Tibial nerve (tissue), 4 donors: ENCODE data around the gene SLC6A9. TPM values are rescaled to one million over a fixed set of nuclear protein-coding genes. Genes with fewer than 3 reads are reported as not detected.

Experiments used
- DNase-seq, 2 donors: peaks; one replicate each; pipeline ENCODE4 v3.0.0-alpha.2; 2019; ENCODE audit warnings: low spot score in 2 of 2
- H3K27ac ChIP-seq, 4 donors: fragments of 200-600 bp; sonication (generic) in 3 of 4; one replicate each; pipeline ENCODE4 v1.5.1; 2017 to 2019; ENCODE audit warnings: mild to moderate bottlenecking in 1 of 4
- H3K27me3 ChIP-seq, 2 donors: fragments of 200-600 bp; sonication (generic) in 1 of 2; one replicate each; pipeline versions ENCODE4 v1.5.1 to v1.6.0; 2017 to 2019
- H3K36me3 ChIP-seq, 3 donors: fragments of 200-600 bp; sonication (generic); one replicate each; pipeline ENCODE4 v1.5.1; 2018 to 2019
- H3K4me1 ChIP-seq, 4 donors: fragments of 200-600 bp; sonication (generic) in 3 of 4; one replicate each; pipeline ENCODE4 v1.5.1; 2017 to 2019
- H3K4me3 ChIP-seq, 4 donors: fragments of 200-600 bp; sonication (generic) in 3 of 4; one replicate each; pipeline ENCODE4 v1.5.1; 2017 to 2019; ENCODE audit warnings: mild to moderate bottlenecking in 1 of 4, moderate library complexity in 1 of 4
- H3K9me3 ChIP-seq, 4 donors: fragments of 200-600 bp; sonication (generic) in 3 of 4; one replicate each; pipeline ENCODE4 v1.5.1; 2017 to 2019
- EP300 ChIP-seq, 2 donors: sonication (generic); formaldehyde crosslinking; IDR thresholded peaks; one replicate each; pipeline ENCODE4 v1.6.1; 2017; ENCODE audit warnings: antibody characterized with exemption in 2 of 2, mild to moderate bottlenecking in 1 of 2
- POLR2A ChIP-seq, 2 donors: fragments of 450-650 bp; IDR thresholded peaks; one replicate each; pipeline ENCODE4 v1.6.1; 2017; ENCODE audit warnings: antibody characterized with exemption in 2 of 2, mild to moderate bottlenecking in 2 of 2, moderate library complexity in 2 of 2
- WGBS, 2 donors: methylation state at CpG; one replicate each; pipeline ENCODE4 v1.1.5; 2018; 5-methylcytosine and 5-hydroxymethylcytosine counted together
- total RNA-seq, 4 donors: library from RNA; depleted of rRNA; stranded (reverse); fragments of >200 nt; gene quantifications; one replicate each; pipeline ENCODE4 v1.1.0, GENCODE V29; 2016
- TF ChIP-seq, protein P1 (sequence below), 5 experiments: fragments of 200-600 bp in 3 of 5; fragments of 450-650 bp in 2 of 5; sonication (generic) in 3 of 5; IDR thresholded peaks; one replicate each; pipeline ENCODE4 v1.5.1; 2016 to 2019; ENCODE audit warnings: antibody characterized with exemption in 5 of 5, mild to moderate bottlenecking in 3 of 5, moderate library complexity in 2 of 5

SLC6A9 gene
- total RNA-seq, 4 donors from 2014 or later: 0.42 to 1.8 (median 0.83) TPM

DNA sequence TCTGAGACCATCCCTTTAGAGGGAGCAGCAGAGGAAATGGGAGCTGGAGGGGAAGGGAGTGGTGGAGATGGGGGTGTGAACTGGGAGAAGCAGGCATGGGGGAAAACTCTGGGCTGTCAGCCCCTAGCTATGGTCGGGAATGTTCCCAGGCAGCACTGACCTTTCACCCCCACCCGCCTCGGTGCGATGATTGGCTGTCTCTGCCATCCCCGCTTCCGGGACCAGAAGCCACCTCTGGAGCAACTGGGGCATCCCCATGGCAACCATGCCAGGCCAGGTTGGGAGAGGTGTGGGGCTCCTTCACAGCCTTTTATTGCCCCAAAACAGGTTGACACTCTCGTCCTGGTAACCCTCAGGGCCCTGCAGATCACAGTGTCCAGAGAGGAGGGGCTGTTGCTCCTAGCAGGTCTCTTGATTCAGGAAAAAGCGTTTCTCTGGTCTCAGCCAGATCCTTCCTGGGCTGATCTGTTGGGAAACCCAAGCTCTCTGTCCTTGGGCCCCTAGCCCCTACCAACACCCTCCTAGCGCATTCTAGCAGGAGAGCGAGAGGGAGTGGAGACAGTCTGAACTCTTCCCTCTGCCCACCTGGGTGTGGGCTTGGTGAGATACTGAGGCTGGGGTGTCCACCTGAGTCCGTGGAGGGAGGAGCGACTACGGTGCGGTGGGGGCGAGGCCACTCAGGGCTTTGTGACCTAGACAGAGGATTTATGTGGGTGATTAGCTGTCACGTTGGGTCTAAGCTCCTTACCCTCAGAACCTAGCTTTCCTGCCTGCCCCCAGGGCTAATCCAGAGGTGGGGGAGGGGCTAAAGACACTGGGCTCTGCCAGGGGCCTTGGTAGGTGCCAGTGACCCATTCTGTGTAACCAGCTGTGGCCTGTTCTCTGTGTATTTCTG, 12.2 kb upstream of the SLC6A9 start:
- Histone ChIP-seq H3K9me3 (no peaks in the 10 kb centered on the region), H3K27me3 (no peaks in the 10 kb centered on the region), H3K4me1 (peaks cover 0 to 11% (median 1%) of the 10 kb centered on the region in 4 donors), H3K4me3 (no peak overlapping the region), H3K36me3 (no peaks in the 10 kb centered on the region), H3K27ac (no peak overlapping the region)
- TF ChIP-seq, protein P1, sequence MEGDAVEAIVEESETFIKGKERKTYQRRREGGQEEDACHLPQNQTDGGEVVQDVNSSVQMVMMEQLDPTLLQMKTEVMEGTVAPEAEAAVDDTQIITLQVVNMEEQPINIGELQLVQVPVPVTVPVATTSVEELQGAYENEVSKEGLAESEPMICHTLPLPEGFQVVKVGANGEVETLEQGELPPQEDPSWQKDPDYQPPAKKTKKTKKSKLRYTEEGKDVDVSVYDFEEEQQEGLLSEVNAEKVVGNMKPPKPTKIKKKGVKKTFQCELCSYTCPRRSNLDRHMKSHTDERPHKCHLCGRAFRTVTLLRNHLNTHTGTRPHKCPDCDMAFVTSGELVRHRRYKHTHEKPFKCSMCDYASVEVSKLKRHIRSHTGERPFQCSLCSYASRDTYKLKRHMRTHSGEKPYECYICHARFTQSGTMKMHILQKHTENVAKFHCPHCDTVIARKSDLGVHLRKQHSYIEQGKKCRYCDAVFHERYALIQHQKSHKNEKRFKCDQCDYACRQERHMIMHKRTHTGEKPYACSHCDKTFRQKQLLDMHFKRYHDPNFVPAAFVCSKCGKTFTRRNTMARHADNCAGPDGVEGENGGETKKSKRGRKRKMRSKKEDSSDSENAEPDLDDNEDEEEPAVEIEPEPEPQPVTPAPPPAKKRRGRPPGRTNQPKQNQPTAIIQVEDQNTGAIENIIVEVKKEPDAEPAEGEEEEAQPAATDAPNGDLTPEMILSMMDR (IDR thresholded peaks at IDR 0.05): no peak
- TF ChIP-seq POLR2A (IDR thresholded peaks at IDR 0.05) (no peak), EP300 (IDR thresholded peaks at IDR 0.05) (no peak)
- 73 to 83% methylated on average over 14 to 16 of the region's 16 CpGs for WGBS, 2 donors
- no peak for DNase-seq

DNA sequence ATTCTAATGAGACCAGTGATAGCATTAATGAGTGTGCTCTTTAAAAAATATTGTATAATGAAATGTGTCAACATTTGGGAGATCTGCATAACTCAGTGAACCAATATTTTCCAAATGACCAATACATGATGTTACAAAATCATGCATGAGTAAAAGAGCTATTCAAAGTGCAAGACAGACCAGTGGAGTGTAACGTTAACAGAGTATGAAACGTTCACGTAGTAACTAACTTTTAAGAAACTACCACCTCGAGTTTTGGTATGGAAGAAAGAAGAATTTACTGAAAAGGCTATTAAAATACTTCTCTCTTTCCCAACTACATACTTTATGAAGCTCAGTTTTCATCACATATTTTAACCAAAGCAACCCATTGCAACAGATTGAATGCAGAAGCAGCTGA, 9.6 kb upstream of the SLC6A9 start:
- DNase-seq: no peak
- Histone ChIP-seq H3K4me1 (peaks cover 0 to 10% (median 3%) of the 10 kb centered on the region in 4 donors), H3K4me3 (no peak overlapping the region), H3K27ac (no peak overlapping the region), H3K9me3 (no peaks in the 10 kb centered on the region), H3K27me3 (no peaks in the 10 kb centered on the region), H3K36me3 (no peaks in the 10 kb centered on the region)
- WGBS, 2 donors: 69 to 73% methylated on average over 4 of the region's 4 CpGs
- TF ChIP-seq, protein P1 (IDR thresholded peaks at IDR 0.05): no peak
- TF ChIP-seq EP300 (IDR thresholded peaks at IDR 0.05): no peak
- TF ChIP-seq POLR2A (IDR thresholded peaks at IDR 0.05): no peak

- H3K36me3 ChIP-seq: no peaks in the 10 kb centered on the region
- no peak overlapping the region for H3K4me3 ChIP-seq
- 88 to 92% methylated on average over 2 of the region's 2 CpGs for WGBS, 2 donors
Observed at GRCh38 chr1:44040418-44040817, 9.2 kb upstream of the SLC6A9 start.

GRCh38 chr1:44038876-44039657, 7.8 kb upstream of the SLC6A9 start:
- Histone ChIP-seq H3K27ac (no peak overlapping the region), H3K4me3 (no peak overlapping the region), H3K4me1 (peaks cover 0 to 23% (median 8%) of the 10 kb centered on the region in 4 donors), H3K36me3 (no peaks in the 10 kb centered on the region), H3K9me3 (no peaks in the 10 kb centered on the region), H3K27me3 (no peaks in the 10 kb centered on the region)
- DNase-seq: no peak
- TF ChIP-seq, protein P1 (IDR thresholded peaks at IDR 0.05): no peak
- TF ChIP-seq POLR2A (IDR thresholded peaks at IDR 0.05) (no peak), EP300 (IDR thresholded peaks at IDR 0.05) (no peak)
- 75 to 82% methylated on average over 2 of the region's 2 CpGs for WGBS, 2 donors

More at GRCh38 chr1:44040418-44040817, 9.2 kb upstream of the SLC6A9 start:
- no peaks in the 10 kb centered on the region for H3K27me3 ChIP-seq
- peaks cover 0 to 15% (median 6%) of the 10 kb centered on the region in 4 donors for H3K4me1 ChIP-seq
- H3K27ac ChIP-seq: no peak overlapping the region
- DNase-seq: no peak
- no peak for TF ChIP-seq EP300 (IDR thresholded peaks at IDR 0.05)
- TF ChIP-seq, protein P1 (IDR thresholded peaks at IDR 0.05): no peak
- TF ChIP-seq POLR2A (IDR thresholded peaks at IDR 0.05): no peak
- no peaks in the 10 kb centered on the region for H3K9me3 ChIP-seq
